HEK293 (cell line): ENCODE results near the gene PPP1CC.

Experiments used
- CTCF ChIA-PET: fragments of 350-600 bp; formaldehyde crosslinking; extraction: SDS; loops from one replicate; lab custom pipeline; 2021; ENCODE audit warnings: antibody characterized with exemption; lab: Yijun Ruan, JAX
- POLR2A ChIA-PET: fragments of 300-600 bp; formaldehyde crosslinking; extraction: SDS; loops from one replicate; lab custom pipeline; 2020; ENCODE audit warnings: antibody characterized with exemption, inconsistent platforms; lab: Yijun Ruan, JAX
- H3K27ac ChIP-seq: fragments of 200-500 bp; sonication (Bioruptor generic); 2 replicates; pipeline ENCODE4 v1.5.1; 2014; ENCODE audit warnings: low read depth, low read length, control low read depth, inconsistent platforms; ENCODE audit errors: extremely low read depth
- H3K36me3 ChIP-seq, 2 experiments: fragments of 200-500 bp in 1 of 2; sonication (Bioruptor generic) in 1 of 2; 1 replicate in 1 of 2; 2 replicates in 1 of 2; pipeline ENCODE4 v1.5.1; 2014 to 2017; ENCODE audit warnings: inconsistent platforms in 2 of 2, low read length in 2 of 2; ENCODE audit not compliant: control insufficient read depth in 2 of 2, insufficient read depth in 1 of 2
- H3K4me1 ChIP-seq: fragments of 200-500 bp; sonication (Bioruptor generic); 2 replicates; pipeline ENCODE4 v1.5.1; 2014; ENCODE audit warnings: mild to moderate bottlenecking, low read length, inconsistent platforms; ENCODE audit not compliant: control insufficient read depth, insufficient read depth
- H3K4me3 ChIP-seq: 2 replicates; pipeline ENCODE4 v1.5.1; 2011; ENCODE audit warnings: low read depth, mild to moderate bottlenecking, control low read depth, low read length, moderate library complexity
- H3K9me3 ChIP-seq: fragments of 200-500 bp; sonication (Bioruptor generic); 2 replicates; pipeline ENCODE4 v1.5.1; 2014; ENCODE audit warnings: low read depth, low read length, inconsistent platforms; ENCODE audit not compliant: control insufficient read depth, insufficient read depth
- INSM2 ChIP-seq: fragments of 450-650 bp; formaldehyde crosslinking; IDR thresholded peaks from 2 replicates; pipeline ENCODE4 v1.5.1; 2016; ENCODE audit warnings: missing biosample characterization, missing genetic modification characterization
- REST ChIP-seq: fragments of 450-650 bp; formaldehyde crosslinking; IDR thresholded peaks from 2 replicates; pipeline ENCODE4 v1.5.1; 2016; ENCODE audit warnings: missing biosample characterization, missing genetic modification characterization
- ZBTB10 ChIP-seq: fragments of 450-650 bp; formaldehyde crosslinking; IDR thresholded peaks from 2 replicates; pipeline ENCODE4 v1.5.1; 2016; ENCODE audit warnings: missing biosample characterization, missing genetic modification characterization
- ZFP69B ChIP-seq: fragments of 450-650 bp; formaldehyde crosslinking; IDR thresholded peaks from 2 replicates; pipeline ENCODE4 v1.5.1; 2016; ENCODE audit warnings: missing biosample characterization, missing genetic modification characterization
- ZNF10 ChIP-seq: fragments of 450-650 bp; formaldehyde crosslinking; IDR thresholded peaks from 2 replicates; pipeline ENCODE4 v1.5.1; 2017; ENCODE audit warnings: missing biosample characterization, missing genetic modification characterization
- ZNF221 ChIP-seq: fragments of 450-650 bp; formaldehyde crosslinking; IDR thresholded peaks from 2 replicates; pipeline ENCODE4 v1.5.1; 2017; ENCODE audit warnings: missing biosample characterization, missing genetic modification characterization, borderline replicate concordance
- ZNF239 ChIP-seq: fragments of 450-650 bp; formaldehyde crosslinking; IDR thresholded peaks from 2 replicates; pipeline ENCODE4 v1.5.1; 2016; ENCODE audit warnings: missing biosample characterization, missing genetic modification characterization
- ZNF302 ChIP-seq: fragments of 450-650 bp; formaldehyde crosslinking; IDR thresholded peaks from 2 replicates; pipeline ENCODE4 v1.5.1; 2016; ENCODE audit warnings: missing biosample characterization, missing genetic modification characterization, low read depth
- ZNF426 ChIP-seq: fragments of 450-650 bp; formaldehyde crosslinking; IDR thresholded peaks from 2 replicates; pipeline ENCODE4 v1.5.1; 2017; ENCODE audit warnings: missing biosample characterization, missing genetic modification characterization, mild to moderate bottlenecking, inconsistent platforms, moderate library complexity
- ZNF521 ChIP-seq: fragments of 450-650 bp; formaldehyde crosslinking; IDR thresholded peaks from 2 replicates; pipeline ENCODE4 v1.5.1; 2017; ENCODE audit warnings: missing biosample characterization, mild to moderate bottlenecking, missing genetic modification characterization
- ZNF560 ChIP-seq: fragments of 450-650 bp; formaldehyde crosslinking; IDR thresholded peaks from 2 replicates; pipeline ENCODE4 v1.5.1; 2017; ENCODE audit warnings: missing biosample characterization, missing genetic modification characterization, borderline replicate concordance
- ZNF600 ChIP-seq: fragments of 450-650 bp; formaldehyde crosslinking; IDR thresholded peaks from 2 replicates; pipeline ENCODE4 v1.5.1; 2016; ENCODE audit warnings: missing biosample characterization, missing genetic modification characterization
- ZNF645 ChIP-seq: fragments of 450-650 bp; formaldehyde crosslinking; IDR thresholded peaks from 2 replicates; pipeline ENCODE4; 2016; ENCODE audit warnings: missing biosample characterization, missing genetic modification characterization
- ZNF768 ChIP-seq: fragments of 450-650 bp; formaldehyde crosslinking; IDR thresholded peaks from 2 replicates; pipeline ENCODE4 v1.5.1; 2018; ENCODE audit warnings: missing biosample characterization, mild to moderate bottlenecking, missing genetic modification characterization
- ZNF791 ChIP-seq: fragments of 450-650 bp; formaldehyde crosslinking; IDR thresholded peaks from 2 replicates; pipeline ENCODE4 v1.5.1; 2016; ENCODE audit warnings: missing biosample characterization, missing genetic modification characterization
- ZNF792 ChIP-seq: fragments of 450-650 bp; formaldehyde crosslinking; IDR thresholded peaks from 2 replicates; pipeline ENCODE4 v1.5.1; 2016; ENCODE audit warnings: missing biosample characterization, missing genetic modification characterization

The PPP1CC gene

GRCh38 chr12:110726028-110726427, 16.7 kb downstream of the PPP1CC start:
- TF ChIP-seq ZNF768 (tag by site-specific recombination) (no peak), ZNF221 (tag by site-specific recombination) (no peak), ZNF239 (no peak), REST (tag by site-specific recombination) (no peak), INSM2 (tag by site-specific recombination) (no peak), ZBTB10 (tag by site-specific recombination) (no peak), ZNF302 (tag by site-specific recombination) (no peak), ZNF10 (tag by site-specific recombination) (no peak), ZNF792 (tag by site-specific recombination) (no peak), ZNF521 (tag by site-specific recombination) (no peak), ZNF791 (tag by site-specific recombination) (no peak), ZNF560 (no peak), ZNF645 (tag by site-specific recombination) (no peak), ZNF426 (tag by site-specific recombination) (no peak)
- H3K4me3 ChIP-seq: no peak overlapping the region
- CTCF ChIA-PET: no interaction called here

GRCh38 chr12:110725267-110725666, 17.4 kb downstream of the PPP1CC start:
- peaks cover 3% of the 10 kb centered on the region; the same call in 1 of the 2 replicates for H3K4me1 ChIP-seq
- H3K4me3 ChIP-seq: no peak overlapping the region
- POLR2A ChIA-PET: no interaction called here
- H3K9me3 ChIP-seq: no peaks in the 10 kb centered on the region
- peaks cover 74 to 96% of the 10 kb centered on the region in 2 experiments for H3K36me3 ChIP-seq
- TF ChIP-seq ZNF600 (tag by site-specific recombination) (peak; percentile 50), ZFP69B (tag by site-specific recombination) (no peak)
- CTCF ChIA-PET: no interaction called here
- H3K27ac ChIP-seq: no peak overlapping the region

More at GRCh38 chr12:110726028-110726427, 16.7 kb downstream of the PPP1CC start:
- no peaks in the 10 kb centered on the region for H3K9me3 ChIP-seq
- POLR2A ChIA-PET: no interaction called here
- peaks cover 76 to 96% of the 10 kb centered on the region in 2 experiments for H3K36me3 ChIP-seq
- no peak overlapping the region for H3K27ac ChIP-seq
- H3K4me1 ChIP-seq: peaks cover 3% of the 10 kb centered on the region; the same call in 1 of the 2 replicates
